GM12878 (cell line): Measurements from ENCODE around the gene NFE2L2. TPM values are rescaled to one million over a fixed set of nuclear protein-coding genes. Genes with fewer than 3 reads are reported as not detected.

Source experiments
- ATAC-seq: fragments of 200-7000 bp; cut with Tn5 transposase; 3 replicates; pipeline ENCODE4 v1.9.1; 2020; ENCODE audit warnings: mild to moderate bottlenecking, moderate library complexity
- BruUV-seq: library from RNA; stranded (reverse); fragments of 400-500 nt; replicated peaks from 2 replicates; lab custom pipeline; 2021; lab: Mats Ljungman, UMichigan
- CTCF ChIA-PET: fragments of 300-600 bp; sonication (Branson Sonifier 250); formaldehyde crosslinking; extraction: SDS; loops from one replicate; lab custom pipeline; 2021; ENCODE audit warnings: inconsistent platforms; lab: Yijun Ruan, JAX
- POLR2A ChIA-PET: fragments of 350-600 bp; formaldehyde crosslinking; extraction: SDS; loops from one replicate; lab custom pipeline; 2021; ENCODE audit warnings: inconsistent platforms; lab: Charles Lee
- RAD21 ChIA-PET: fragments of 300-600 bp; sonication (Branson Sonifier 250); formaldehyde crosslinking; loops from one replicate; lab custom pipeline; 2023; ENCODE audit warnings: antibody characterized with exemption; ENCODE audit not compliant: unreplicated experiment; lab: Charles Lee
- SMC1A ChIA-PET: fragments of 300-600 bp; sonication (Branson Sonifier 250); formaldehyde crosslinking; loops from one replicate; lab custom pipeline; 2023; ENCODE audit not compliant: unreplicated experiment, uncharacterized antibody; lab: Charles Lee
- DNase-seq: peaks from one replicate; pipeline ENCODE4 v3.0.0-alpha.2; 2011; ENCODE audit warnings: low read depth, low spot score
- FAIRE-seq: peaks from 3 replicates; lab custom pipeline; 2011; peaks lifted over from hg19 to GRCh38; lab: Jason Lieb, UNC
- H2AFZ ChIP-seq: 2 replicates; pipeline ENCODE4 v1.6.0; 2011; ENCODE audit warnings: low read depth, low read length, control low read depth; ENCODE audit not compliant: control insufficient read depth
- H3K27ac ChIP-seq: 2 replicates; pipeline ENCODE4 v1.5.1; 2011; ENCODE audit warnings: control low read depth; ENCODE audit not compliant: control insufficient read depth, insufficient read depth
- H3K27me3 ChIP-seq, 2 experiments: replicated peaks in 1 of 2; 2 replicates each; pipeline versions ENCODE4 v1.6.0 to v1.6.1; 2011; ENCODE audit warnings: low read length in 1 of 2; ENCODE audit not compliant: control insufficient read depth in 2 of 2, insufficient read depth in 2 of 2
- H3K36me3 ChIP-seq, 2 experiments: 2 replicates each; pipeline ENCODE4 v1.5.1; 2011; ENCODE audit warnings: low read length in 1 of 2; ENCODE audit not compliant: control insufficient read depth in 2 of 2, insufficient read depth in 2 of 2
- H3K4me1 ChIP-seq: 2 replicates; pipeline ENCODE4 v1.6.1; 2011; ENCODE audit warnings: mild to moderate bottlenecking, low read length, moderate library complexity, mixed read lengths; ENCODE audit not compliant: control insufficient read depth, insufficient read depth
- H3K4me2 ChIP-seq: 2 replicates; pipeline ENCODE4 v1.6.0; 2011; ENCODE audit warnings: control low read depth; ENCODE audit not compliant: control insufficient read depth, insufficient read depth
- H3K4me3 ChIP-seq: fragments of 200-600 bp; sonication (generic); 2 replicates; pipeline ENCODE4 v1.5.1; 2016
- H3K79me2 ChIP-seq: 2 replicates; pipeline ENCODE4 v1.6.0; 2011; ENCODE audit warnings: low read length; ENCODE audit not compliant: control insufficient read depth, insufficient read depth
- H3K9ac ChIP-seq: 2 replicates; pipeline ENCODE4 v1.8.0; 2011; ENCODE audit warnings: low read length, control low read depth, mixed read lengths; ENCODE audit not compliant: control insufficient read depth, insufficient read depth
- H3K9me3 ChIP-seq: replicated peaks from 3 replicates; pipeline ENCODE4 v1.5.1; 2011; ENCODE audit warnings: mild to moderate bottlenecking, low read length; ENCODE audit not compliant: control insufficient read depth, insufficient read depth
- H4K20me1 ChIP-seq: 2 replicates; pipeline ENCODE4 v1.6.0; 2011; ENCODE audit not compliant: control insufficient read depth, insufficient read depth
- CEBPB ChIP-seq, 2 experiments: fragments of 150-350 bp in 1 of 2; IDR thresholded peaks; 2 replicates each; pipeline ENCODE4 v1.6.1; 2012 to 2014; ENCODE audit warnings: low read depth in 2 of 2, low read length in 2 of 2, borderline replicate concordance in 1 of 2, inconsistent platforms in 1 of 2
- CREB1 ChIP-seq: IDR thresholded peaks from 2 replicates; pipeline ENCODE4 v1.6.1; 2012; ENCODE audit warnings: low read depth, mild to moderate bottlenecking, inconsistent platforms
- GATAD2B ChIP-seq: fragments of 450-650 bp; conservative IDR thresholded peaks from 2 replicates; pipeline ENCODE4 v1.6.1; 2017; ENCODE audit warnings: low read depth, mild to moderate bottlenecking, moderate library complexity
- JUNB ChIP-seq: IDR thresholded peaks from 2 replicates; pipeline ENCODE4 v1.6.1; 2016; ENCODE audit warnings: antibody characterized with exemption, mild to moderate bottlenecking
- JUND ChIP-seq: IDR thresholded peaks from 2 replicates; pipeline ENCODE4 v1.6.1; 2012; ENCODE audit warnings: low read depth, mild to moderate bottlenecking, low read length, improper control_type of control experiment, moderate library complexity
- MTA2 ChIP-seq: fragments of 450-650 bp; IDR thresholded peaks from 2 replicates; pipeline ENCODE4 v1.6.1; 2016; ENCODE audit warnings: low read depth, mild to moderate bottlenecking, moderate library complexity
- NFIC ChIP-seq: IDR thresholded peaks from 2 replicates; pipeline ENCODE4 v1.6.1; 2012; ENCODE audit warnings: low read depth, mild to moderate bottlenecking, inconsistent platforms, low read length, moderate library complexity
- NRF1 ChIP-seq: conservative IDR thresholded peaks from 2 replicates; pipeline ENCODE4 v1.6.1; 2011; ENCODE audit warnings: mild to moderate bottlenecking, low read depth, low read length, improper control_type of control experiment
- RAD51 ChIP-seq: fragments of 450-650 bp; IDR thresholded peaks from 2 replicates; pipeline ENCODE4 v1.6.1; 2016; ENCODE audit warnings: moderate library complexity, mild to moderate bottlenecking, inconsistent platforms
- SREBF1 ChIP-seq: IDR thresholded peaks from 2 replicates; pipeline ENCODE4 v1.6.1; 2012; ENCODE audit warnings: mild to moderate bottlenecking, low read length
- STAT3 ChIP-seq: IDR thresholded peaks from 2 replicates; pipeline ENCODE4 v1.6.1; 2011; ENCODE audit warnings: low read depth, low read length, improper control_type of control experiment
- SUPT20H ChIP-seq: IDR thresholded peaks from 2 replicates; pipeline ENCODE4 v1.6.1; 2011; ENCODE audit warnings: low read depth, mild to moderate bottlenecking, low read length, moderate library complexity, borderline replicate concordance; ENCODE audit not compliant: control insufficient read depth
- in situ Hi-C: fragments of 300-500 bp; cut with MboI; formaldehyde crosslinking; loops from 9 replicates; pipeline ENCODE4 v1.14.3; 2018; ENCODE audit warnings: mixed read lengths
- intact Hi-C: fragments of 100-400 bp; cut with micrococcal nuclease; formaldehyde crosslinking; loops from one replicate; pipeline ENCODE4 v1.14.2; 2022; ENCODE audit not compliant: unreplicated experiment
- polyA plus RNA-seq, 11 experiments: library from polyadenylated mRNA; depleted of rRNA in 4 of 11; unstranded in 6 of 11; stranded (reverse) in 5 of 11; fragments of >200 nt; fragmentation: Nextera tagmentation in 4 of 11; fragmentation: Illumina TruSeq in 1 of 11; extraction: Ambion mirVana in 4 of 11; extraction: Trizol in 1 of 11; gene quantifications; 1 replicate in 1 of 11; 2 replicates in 10 of 11; pipeline versions ENCODE4 v1.2.1 to v1.2.3, GENCODE V29; 2011 to 2016; ENCODE audit warnings: inconsistent platforms in 2 of 11, missing spikeins in 2 of 11, low read depth in 1 of 11
- total RNA-seq, 4 experiments: library from RNA; depleted of rRNA in 3 of 4; stranded (reverse); fragments of >200 nt in 3 of 4; fragmentation: Illumina TruSeq in 1 of 4; extraction: Trizol in 1 of 4; gene quantifications; 2 replicates each; pipeline versions ENCODE4 v1.2.1 to v1.2.3, GENCODE V29; 2013 to 2021
- TF ChIP-seq, protein P1 (sequence below): IDR thresholded peaks from 2 replicates; pipeline ENCODE4 v1.6.1; 2012; ENCODE audit warnings: low read length, inconsistent platforms
- TF ChIP-seq, protein P2 (sequence below): fragments of 450-650 bp; IDR thresholded peaks from 2 replicates; pipeline ENCODE4 v1.6.1; 2017; ENCODE audit warnings: low read depth, mild to moderate bottlenecking, moderate library complexity
- TF ChIP-seq, protein P3 (sequence below): IDR thresholded peaks from 2 replicates; pipeline ENCODE4 v1.6.1; 2012; ENCODE audit warnings: low read depth, low read length, improper control_type of control experiment
- TF ChIP-seq, protein P4 (sequence below): IDR thresholded peaks from 2 replicates; pipeline ENCODE4 v1.6.1; 2012; ENCODE audit warnings: mild to moderate bottlenecking, low read depth, low read length

The NFE2L2 gene
- total and polyA plus RNA-seq, 10 of the 15 experiments (the other 5 are each of a cell fraction or from before 2014, with no cell fraction given), result 18.4 to 69.8 (median 37.1) TPM

DNA sequence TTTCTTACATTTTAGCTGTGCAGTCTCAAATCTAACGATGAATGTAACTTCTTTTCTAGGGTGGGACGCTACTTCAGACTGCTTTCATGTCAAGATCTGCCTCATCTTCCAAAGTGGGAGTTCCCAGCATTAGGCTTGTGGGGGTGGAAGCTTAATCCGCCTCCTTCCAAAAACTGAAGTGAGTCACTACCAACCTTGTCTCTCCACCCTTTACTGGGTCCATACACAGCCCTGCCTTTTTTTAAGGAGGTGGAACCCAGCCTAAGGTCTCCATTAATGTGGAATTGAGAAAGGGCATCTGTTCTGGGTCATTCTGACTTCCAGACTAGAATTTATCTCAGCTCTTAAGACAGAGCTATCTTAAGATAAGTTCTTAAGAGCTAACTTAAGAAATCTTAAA, 42.0 kb upstream of the NFE2L2 start (continued):
- TF ChIP-seq SREBF1 (no peak), RAD51 (no peak), STAT3 (no peak)

DNA sequence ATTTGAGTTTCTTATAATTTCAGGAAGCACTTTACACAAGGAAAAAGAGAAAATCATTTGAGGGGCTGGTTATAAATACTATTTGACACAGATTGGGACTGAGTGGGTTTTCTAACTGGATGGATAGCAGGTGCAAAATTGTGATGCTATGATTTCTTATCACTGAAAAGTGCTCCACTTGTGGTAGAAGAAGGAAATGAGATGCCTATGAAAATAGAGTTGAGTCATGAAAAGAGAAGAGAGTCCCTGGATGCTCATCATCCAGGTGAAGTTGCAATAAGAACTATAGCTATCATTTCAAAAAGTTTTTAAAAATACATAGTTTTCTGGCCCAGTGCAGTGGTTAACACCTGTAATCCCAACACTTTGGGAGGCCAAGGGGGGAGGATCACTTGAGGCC, 39.4 kb upstream of the NFE2L2 start:
- H2AFZ ChIP-seq, result no peak overlapping the region

More for the DNA sequence above, 39.4 kb upstream of the NFE2L2 start:
- no peaks in the 10 kb centered on the region for H4K20me1 ChIP-seq
- no peak overlapping the region for H3K9ac ChIP-seq
- in situ Hi-C loops (no loop called here), intact Hi-C loops (no loop called here)
- DNase-seq, result no peak
- H3K4me3 ChIP-seq, result no peak overlapping the region
- BruUV-seq, result no TSS peak
- no peak for TF ChIP-seq NRF1
- no peak for TF ChIP-seq SUPT20H
- TF ChIP-seq, protein P1, sequence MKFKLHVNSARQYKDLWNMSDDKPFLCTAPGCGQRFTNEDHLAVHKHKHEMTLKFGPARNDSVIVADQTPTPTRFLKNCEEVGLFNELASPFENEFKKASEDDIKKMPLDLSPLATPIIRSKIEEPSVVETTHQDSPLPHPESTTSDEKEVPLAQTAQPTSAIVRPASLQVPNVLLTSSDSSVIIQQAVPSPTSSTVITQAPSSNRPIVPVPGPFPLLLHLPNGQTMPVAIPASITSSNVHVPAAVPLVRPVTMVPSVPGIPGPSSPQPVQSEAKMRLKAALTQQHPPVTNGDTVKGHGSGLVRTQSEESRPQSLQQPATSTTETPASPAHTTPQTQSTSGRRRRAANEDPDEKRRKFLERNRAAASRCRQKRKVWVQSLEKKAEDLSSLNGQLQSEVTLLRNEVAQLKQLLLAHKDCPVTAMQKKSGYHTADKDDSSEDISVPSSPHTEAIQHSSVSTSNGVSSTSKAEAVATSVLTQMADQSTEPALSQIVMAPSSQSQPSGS, result no peak
- TF ChIP-seq NFIC, result no peak
- TF ChIP-seq JUNB, result no peak
- TF ChIP-seq, protein P2, sequence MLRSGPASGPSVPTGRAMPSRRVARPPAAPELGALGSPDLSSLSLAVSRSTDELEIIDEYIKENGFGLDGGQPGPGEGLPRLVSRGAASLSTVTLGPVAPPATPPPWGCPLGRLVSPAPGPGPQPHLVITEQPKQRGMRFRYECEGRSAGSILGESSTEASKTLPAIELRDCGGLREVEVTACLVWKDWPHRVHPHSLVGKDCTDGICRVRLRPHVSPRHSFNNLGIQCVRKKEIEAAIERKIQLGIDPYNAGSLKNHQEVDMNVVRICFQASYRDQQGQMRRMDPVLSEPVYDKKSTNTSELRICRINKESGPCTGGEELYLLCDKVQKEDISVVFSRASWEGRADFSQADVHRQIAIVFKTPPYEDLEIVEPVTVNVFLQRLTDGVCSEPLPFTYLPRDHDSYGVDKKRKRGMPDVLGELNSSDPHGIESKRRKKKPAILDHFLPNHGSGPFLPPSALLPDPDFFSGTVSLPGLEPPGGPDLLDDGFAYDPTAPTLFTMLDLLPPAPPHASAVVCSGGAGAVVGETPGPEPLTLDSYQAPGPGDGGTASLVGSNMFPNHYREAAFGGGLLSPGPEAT, result no peak
- TF ChIP-seq, protein P3, sequence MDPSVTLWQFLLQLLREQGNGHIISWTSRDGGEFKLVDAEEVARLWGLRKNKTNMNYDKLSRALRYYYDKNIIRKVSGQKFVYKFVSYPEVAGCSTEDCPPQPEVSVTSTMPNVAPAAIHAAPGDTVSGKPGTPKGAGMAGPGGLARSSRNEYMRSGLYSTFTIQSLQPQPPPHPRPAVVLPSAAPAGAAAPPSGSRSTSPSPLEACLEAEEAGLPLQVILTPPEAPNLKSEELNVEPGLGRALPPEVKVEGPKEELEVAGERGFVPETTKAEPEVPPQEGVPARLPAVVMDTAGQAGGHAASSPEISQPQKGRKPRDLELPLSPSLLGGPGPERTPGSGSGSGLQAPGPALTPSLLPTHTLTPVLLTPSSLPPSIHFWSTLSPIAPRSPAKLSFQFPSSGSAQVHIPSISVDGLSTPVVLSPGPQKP, result no peak
- TF ChIP-seq, protein P4, sequence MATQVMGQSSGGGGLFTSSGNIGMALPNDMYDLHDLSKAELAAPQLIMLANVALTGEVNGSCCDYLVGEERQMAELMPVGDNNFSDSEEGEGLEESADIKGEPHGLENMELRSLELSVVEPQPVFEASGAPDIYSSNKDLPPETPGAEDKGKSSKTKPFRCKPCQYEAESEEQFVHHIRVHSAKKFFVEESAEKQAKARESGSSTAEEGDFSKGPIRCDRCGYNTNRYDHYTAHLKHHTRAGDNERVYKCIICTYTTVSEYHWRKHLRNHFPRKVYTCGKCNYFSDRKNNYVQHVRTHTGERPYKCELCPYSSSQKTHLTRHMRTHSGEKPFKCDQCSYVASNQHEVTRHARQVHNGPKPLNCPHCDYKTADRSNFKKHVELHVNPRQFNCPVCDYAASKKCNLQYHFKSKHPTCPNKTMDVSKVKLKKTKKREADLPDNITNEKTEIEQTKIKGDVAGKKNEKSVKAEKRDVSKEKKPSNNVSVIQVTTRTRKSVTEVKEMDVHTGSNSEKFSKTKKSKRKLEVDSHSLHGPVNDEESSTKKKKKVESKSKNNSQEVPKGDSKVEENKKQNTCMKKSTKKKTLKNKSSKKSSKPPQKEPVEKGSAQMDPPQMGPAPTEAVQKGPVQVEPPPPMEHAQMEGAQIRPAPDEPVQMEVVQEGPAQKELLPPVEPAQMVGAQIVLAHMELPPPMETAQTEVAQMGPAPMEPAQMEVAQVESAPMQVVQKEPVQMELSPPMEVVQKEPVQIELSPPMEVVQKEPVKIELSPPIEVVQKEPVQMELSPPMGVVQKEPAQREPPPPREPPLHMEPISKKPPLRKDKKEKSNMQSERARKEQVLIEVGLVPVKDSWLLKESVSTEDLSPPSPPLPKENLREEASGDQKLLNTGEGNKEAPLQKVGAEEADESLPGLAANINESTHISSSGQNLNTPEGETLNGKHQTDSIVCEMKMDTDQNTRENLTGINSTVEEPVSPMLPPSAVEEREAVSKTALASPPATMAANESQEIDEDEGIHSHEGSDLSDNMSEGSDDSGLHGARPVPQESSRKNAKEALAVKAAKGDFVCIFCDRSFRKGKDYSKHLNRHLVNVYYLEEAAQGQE, result no peak
- TF ChIP-seq CREB1, result no peak
- TF ChIP-seq CEBPB (IDR thresholded peaks at IDR 0.05; ENCODE audit: borderline replicate concordance in 1 of 2, low read depth in 2 of 2, low read length in 2 of 2), result no peak
- TF ChIP-seq JUND, result no peak
- no peak for TF ChIP-seq GATAD2B
- no peak for TF ChIP-seq MTA2
- RAD21 ChIA-PET, result no interaction called here
- POLR2A ChIA-PET, result no interaction called here
- FAIRE-seq, result no peak
- SMC1A ChIA-PET, result interaction anchor here (1.0 to 5.6 kb wide), 2 partner anchors 64 to 140 kb away, joined by 3 to 24 read pairs; no protein-coding TSS in a partner anchor
- ATAC-seq, result no peak
- H3K79me2 ChIP-seq, result no peaks in the 10 kb centered on the region
- no peaks in the 10 kb centered on the region for H3K9me3 ChIP-seq
- no peak overlapping the region for H3K27ac ChIP-seq
- no peaks in the 10 kb centered on the region for H3K4me1 ChIP-seq
- H3K36me3 ChIP-seq, result no peaks in the 10 kb centered on the region
- H3K27me3 ChIP-seq, result no peaks in the 10 kb centered on the region
- CTCF ChIA-PET, result interaction anchor here (1.1 kb wide), 1 partner anchor 31 kb away, joined by 3 read pairs; no protein-coding TSS in a partner anchor
- no peak overlapping the region for H3K4me2 ChIP-seq
